HG03575 (cell line): ENCODE measurements around the gene MED27.

Experiments
- ATAC-seq: cut with Tn5 transposase; IDR thresholded peaks from one replicate; pipeline ENCODE4 v1.9.1; 2021; ENCODE audit not compliant: unreplicated experiment, insufficient number of reproducible peaks, low FRiP score; ENCODE audit errors: extremely low read depth

Gene MED27

GRCh38 chr9:131854896-131855613, 224.6 kb downstream of the MED27 start:
- ATAC-seq: no peak

GRCh38 chr9:131854334-131854733, 225.3 kb downstream of the MED27 start:
- ATAC-seq: no peak

GRCh38 chr9:131853434-131853833, 226.2 kb downstream of the MED27 start:
- ATAC-seq: no peak

GRCh38 chr9:131851414-131851813, 228.3 kb downstream of the MED27 start:
- no peak for ATAC-seq

GRCh38 chr9:131849391-131849790, 230.3 kb downstream of the MED27 start:
- no peak for ATAC-seq

DNA sequence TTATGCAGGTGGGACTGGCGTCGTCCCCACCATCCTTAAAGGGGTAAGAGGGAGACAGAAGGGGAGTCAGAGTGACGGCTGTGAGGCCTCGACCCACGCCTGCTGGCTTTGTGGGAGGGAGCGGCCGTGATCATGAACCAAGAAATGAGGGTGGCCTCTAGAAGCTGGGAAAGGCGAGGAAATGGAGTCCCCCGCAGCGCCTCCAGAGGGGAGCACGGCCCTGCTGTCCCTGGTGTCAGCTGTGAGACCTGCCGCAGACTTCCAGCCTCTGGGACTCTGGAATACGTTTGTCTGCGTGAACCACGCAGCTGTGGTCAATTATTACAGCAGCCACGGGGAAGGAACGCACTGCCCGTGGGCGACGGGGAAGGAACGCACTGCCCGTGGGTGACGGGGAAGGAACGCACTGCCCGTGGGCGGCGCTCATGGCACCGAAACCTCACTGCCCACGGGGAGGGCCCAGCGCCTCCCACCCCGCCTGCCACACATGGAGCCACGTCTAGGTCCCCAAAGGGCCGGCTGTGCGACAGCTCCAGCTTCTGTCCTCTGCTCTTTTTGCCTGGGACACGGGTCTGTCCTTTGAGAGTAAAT, 231.0 kb downstream of the MED27 start:
- ATAC-seq: no peak

DNA sequence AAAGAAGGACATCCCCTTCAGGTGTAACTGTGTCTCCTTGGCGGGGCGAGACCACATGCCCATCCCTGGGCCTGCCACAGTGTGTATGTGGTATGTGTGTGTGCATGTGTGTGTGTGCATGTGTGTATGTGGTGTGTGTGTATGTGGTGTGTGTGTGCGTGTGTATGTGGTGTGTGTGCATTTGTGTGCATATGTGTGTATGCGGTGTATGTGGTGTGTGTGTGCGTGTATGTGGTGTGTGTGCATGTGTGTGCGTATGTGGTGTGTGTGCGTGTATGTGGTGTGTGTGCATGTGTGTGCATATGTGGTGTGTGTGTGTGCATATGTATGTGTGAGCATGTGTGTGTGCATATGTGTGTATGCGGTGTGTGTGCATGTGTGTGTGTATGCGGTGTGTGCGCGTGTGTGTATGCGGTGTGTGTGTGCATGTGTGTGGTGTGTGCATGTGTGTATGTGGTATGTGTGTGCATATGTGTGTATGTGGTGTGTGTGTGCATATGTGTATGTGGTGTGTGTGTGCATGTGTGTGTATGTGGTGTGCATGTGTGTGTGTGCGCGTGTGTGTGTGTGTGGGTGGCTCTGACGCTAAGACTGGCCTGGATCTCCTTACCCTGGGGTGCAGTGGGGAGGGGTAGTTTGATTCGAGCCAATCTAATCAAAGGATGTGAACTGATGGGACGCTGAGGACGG, 231.9 kb downstream of the MED27 start:
- no peak for ATAC-seq

DNA sequence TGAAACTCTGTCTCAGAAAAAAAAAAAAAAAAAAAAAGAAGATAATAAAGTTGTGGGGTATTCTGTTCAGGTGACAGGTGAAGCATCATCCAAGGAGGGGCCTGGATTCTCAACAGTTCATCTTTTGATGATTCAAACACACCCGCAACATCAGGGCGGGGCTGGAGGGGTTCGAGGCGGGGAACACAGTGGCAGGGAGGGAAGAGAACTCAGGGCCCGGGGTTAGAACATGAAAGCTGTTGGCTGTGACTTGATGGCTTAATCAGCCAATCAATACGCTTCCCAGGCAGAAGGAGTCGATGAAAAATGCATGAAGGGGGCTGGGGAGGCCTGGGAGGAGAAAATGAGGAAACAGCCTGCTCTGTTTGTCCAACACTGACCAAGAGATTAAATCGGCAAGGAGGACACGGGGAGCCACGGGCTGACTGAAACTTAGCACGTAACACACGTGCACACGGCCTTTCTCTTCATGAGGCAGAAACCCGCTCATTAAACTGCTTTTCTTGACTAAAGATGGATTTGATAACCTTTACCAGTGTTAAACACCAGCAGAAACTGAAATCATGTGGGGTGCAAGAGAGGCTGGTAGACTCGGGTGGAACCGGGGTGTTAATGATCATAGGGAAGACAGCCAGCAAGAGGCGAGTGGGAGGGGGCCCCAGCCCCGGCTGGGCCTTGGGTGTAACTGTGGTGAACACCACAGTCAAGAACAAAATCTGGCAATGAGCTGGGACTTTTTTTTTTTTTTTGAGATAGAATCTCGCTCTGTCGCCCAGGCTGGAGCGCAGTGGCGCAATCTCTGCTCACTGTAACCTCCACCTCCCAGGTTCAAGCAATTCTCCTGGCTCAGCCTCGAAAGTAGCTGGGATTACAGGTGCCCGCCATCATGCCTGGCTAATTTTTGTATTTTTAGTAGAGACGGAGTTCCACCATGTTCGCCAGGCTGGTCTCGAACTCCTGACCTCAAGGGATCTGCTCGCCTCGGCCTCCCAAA, 234.1 kb downstream of the MED27 start:
- ATAC-seq: no peak

DNA sequence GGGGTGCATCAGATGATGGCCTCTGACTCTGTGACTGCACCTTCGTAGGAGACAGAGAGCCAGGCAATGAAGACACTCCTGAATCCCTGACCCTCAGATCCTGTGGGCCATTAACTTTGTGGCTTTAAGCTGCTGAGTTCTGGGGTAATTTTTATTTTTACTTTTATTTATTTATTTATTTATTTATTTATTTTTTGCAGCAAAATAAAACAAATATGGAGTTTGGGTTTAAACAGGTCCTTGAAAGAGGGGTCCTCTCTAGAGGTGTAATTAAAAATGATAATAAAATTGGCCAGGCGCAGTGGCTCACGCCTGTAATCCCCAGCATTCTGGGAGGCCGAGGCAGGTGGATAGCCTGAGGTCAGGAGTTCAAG, 234.9 kb downstream of the MED27 start:
- no peak for ATAC-seq

- ATAC-seq: no peak
These were observed 235.5 kb downstream of the MED27 start for GRCh38 chr9:131843989-131844744.

DNA sequence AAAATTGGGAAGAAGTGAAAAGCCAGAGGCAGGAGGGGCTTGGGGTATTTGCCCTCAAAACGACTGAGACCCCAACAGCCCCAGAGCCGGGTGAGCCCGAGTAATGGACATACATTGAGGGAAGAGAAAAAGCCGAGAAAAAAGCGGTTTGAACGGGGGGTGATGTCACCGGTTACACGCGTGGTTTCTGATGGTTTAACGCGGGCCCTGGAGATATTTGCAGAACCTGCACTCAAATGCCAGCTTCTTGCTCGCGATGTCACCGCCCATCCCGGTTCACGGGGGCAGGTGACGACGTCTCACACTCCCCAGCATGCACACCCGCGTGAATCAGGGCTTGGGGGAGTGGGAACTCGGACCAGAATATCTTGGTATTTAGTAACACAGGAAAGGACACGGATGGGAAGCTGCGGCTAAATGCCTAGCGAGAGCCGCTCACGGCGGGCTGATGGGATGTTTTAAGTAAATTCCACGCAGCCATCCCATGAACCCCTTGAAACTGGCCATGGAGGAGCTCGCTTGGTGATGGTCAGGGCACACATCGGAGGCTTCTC, 237.8 kb downstream of the MED27 start:
- ATAC-seq: no peak

GRCh38 chr9:131840751-131841702, 238.6 kb downstream of the MED27 start:
- ATAC-seq: no peak

GRCh38 chr9:131840220-131840619, 239.4 kb downstream of the MED27 start:
- ATAC-seq: no peak

GRCh38 chr9:131839281-131840084, 240.2 kb downstream of the MED27 start:
- ATAC-seq: no peak

- ATAC-seq: no peak
These were observed 241.0 kb downstream of the MED27 start for GRCh38 chr9:131838530-131839280.

DNA sequence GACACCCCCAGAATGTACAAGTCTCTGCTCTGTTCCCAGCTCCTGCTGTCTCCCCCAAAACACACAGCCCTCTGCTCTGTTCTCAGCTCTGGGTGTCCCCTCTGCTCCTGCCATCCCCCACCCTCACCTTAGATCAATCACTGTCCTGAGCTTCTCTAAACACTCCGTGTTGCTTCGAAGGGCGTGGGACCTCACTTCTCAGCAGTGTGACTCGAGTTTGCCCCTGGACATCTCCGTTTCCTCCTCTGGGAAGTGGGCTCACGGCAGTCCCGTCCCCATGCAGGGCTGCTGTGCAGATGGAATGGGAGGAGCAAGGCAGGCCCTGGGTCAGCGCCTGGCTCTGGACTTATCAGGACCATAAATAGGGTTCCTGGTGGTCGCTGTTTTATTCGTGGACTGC, 241.8 kb downstream of the MED27 start:
- no peak for ATAC-seq
